NCI-H1694 (cell line): ENCODE results near the gene ARHGAP15.

Experiments used
- DNase-seq: peaks from one replicate; lab custom pipeline; 2025; lab: John Stamatoyannopoulos, UW

The ARHGAP15 gene

GRCh38 chr2:143582046-143582747 lies 453.0 kb downstream of the ARHGAP15 start:
- DNase-seq, result no peak

- no peak for DNase-seq
Observed at GRCh38 chr2:143584936-143585335, 455.7 kb downstream of the ARHGAP15 start.

- DNase-seq, result no peak
Observed at GRCh38 chr2:143586119-143586518, 456.9 kb downstream of the ARHGAP15 start.

GRCh38 chr2:143588746-143589145 lies 459.5 kb downstream of the ARHGAP15 start:
- DNase-seq, result no peak

GRCh38 chr2:143594161-143594560 lies 464.9 kb downstream of the ARHGAP15 start:
- DNase-seq, result no peak

- no peak for DNase-seq
Observed at GRCh38 chr2:143594745-143595144, 465.5 kb downstream of the ARHGAP15 start.

GRCh38 chr2:143600116-143600515 lies 470.9 kb downstream of the ARHGAP15 start:
- no peak for DNase-seq

- DNase-seq, result no peak
Observed at GRCh38 chr2:143601828-143602227, 472.6 kb downstream of the ARHGAP15 start.

GRCh38 chr2:143603035-143603655 lies 473.9 kb downstream of the ARHGAP15 start:
- no peak for DNase-seq

GRCh38 chr2:143603846-143604565 lies 474.8 kb downstream of the ARHGAP15 start:
- DNase-seq, result no peak

- no peak for DNase-seq
Observed at GRCh38 chr2:143604566-143604959, 475.3 kb downstream of the ARHGAP15 start.

- DNase-seq, result no peak
Observed at GRCh38 chr2:143607231-143608062, 478.2 kb downstream of the ARHGAP15 start.

GRCh38 chr2:143608063-143608423 lies 478.8 kb downstream of the ARHGAP15 start:
- DNase-seq, result no peak

GRCh38 chr2:143608758-143609157 lies 479.5 kb downstream of the ARHGAP15 start:
- DNase-seq, result no peak

GRCh38 chr2:143611336-143611735 lies 482.1 kb downstream of the ARHGAP15 start:
- DNase-seq, result no peak

GRCh38 chr2:143615562-143615961 lies 486.3 kb downstream of the ARHGAP15 start:
- DNase-seq, result no peak

- DNase-seq, result no peak
Observed at GRCh38 chr2:143616452-143616851, 487.2 kb downstream of the ARHGAP15 start.

GRCh38 chr2:143617803-143618415 lies 488.7 kb downstream of the ARHGAP15 start:
- no peak for DNase-seq

GRCh38 chr2:143622106-143622505 lies 492.9 kb downstream of the ARHGAP15 start:
- DNase-seq, result no peak

GRCh38 chr2:143623231-143623908 lies 494.2 kb downstream of the ARHGAP15 start:
- peak; percentile 3 for DNase-seq

GRCh38 chr2:143623909-143624260 lies 494.7 kb downstream of the ARHGAP15 start:
- no peak for DNase-seq
